ENCODE data around the gene TRIM8. TPM values are rescaled to one million over a fixed set of nuclear protein-coding genes. Genes with fewer than 3 reads are reported as not detected.

TRIM8 gene
- total RNA-seq, 4 donors from 2014 or later = 27.6 to 75.9 (median 48.8) TPM

DNA sequence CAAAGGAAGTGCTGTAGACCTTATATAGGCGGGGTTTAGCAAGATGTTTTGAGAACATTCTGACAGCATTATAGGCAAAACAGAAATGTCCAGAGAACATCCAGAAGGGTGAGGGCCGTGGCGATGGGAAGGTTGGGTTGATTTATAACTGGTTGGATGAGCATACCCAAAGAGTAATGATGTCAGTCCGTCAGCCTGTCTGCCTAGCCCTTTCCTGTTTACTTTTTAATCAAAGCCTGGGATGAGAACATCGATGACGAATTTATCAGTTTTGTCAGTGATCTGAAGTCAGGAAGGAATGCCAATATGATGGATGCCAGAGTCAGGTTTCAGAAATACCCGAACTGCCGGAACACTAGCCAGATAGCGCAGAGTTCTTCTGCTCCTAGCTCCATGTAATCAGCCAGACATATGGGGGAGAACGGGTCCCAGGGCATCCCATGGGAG, 33.8 kb upstream of the TRIM8 start:
- H3K27me3 ChIP-seq = no peaks in the 10 kb centered on the region
- intact Hi-C loops (cut with DNase I) = no loop called here
- TF ChIP-seq POLR2A (IDR thresholded peaks at IDR 0.05) = no peak
- TF ChIP-seq, protein P1, sequence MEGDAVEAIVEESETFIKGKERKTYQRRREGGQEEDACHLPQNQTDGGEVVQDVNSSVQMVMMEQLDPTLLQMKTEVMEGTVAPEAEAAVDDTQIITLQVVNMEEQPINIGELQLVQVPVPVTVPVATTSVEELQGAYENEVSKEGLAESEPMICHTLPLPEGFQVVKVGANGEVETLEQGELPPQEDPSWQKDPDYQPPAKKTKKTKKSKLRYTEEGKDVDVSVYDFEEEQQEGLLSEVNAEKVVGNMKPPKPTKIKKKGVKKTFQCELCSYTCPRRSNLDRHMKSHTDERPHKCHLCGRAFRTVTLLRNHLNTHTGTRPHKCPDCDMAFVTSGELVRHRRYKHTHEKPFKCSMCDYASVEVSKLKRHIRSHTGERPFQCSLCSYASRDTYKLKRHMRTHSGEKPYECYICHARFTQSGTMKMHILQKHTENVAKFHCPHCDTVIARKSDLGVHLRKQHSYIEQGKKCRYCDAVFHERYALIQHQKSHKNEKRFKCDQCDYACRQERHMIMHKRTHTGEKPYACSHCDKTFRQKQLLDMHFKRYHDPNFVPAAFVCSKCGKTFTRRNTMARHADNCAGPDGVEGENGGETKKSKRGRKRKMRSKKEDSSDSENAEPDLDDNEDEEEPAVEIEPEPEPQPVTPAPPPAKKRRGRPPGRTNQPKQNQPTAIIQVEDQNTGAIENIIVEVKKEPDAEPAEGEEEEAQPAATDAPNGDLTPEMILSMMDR (IDR thresholded peaks at IDR 0.05) = no peak
- peaks cover 0 to 34% (median 5%) of the 10 kb centered on the region in 3 donors for H3K36me3 ChIP-seq
- peaks cover 7 to 53% (median 36%) of the 10 kb centered on the region in 3 donors for H3K4me1 ChIP-seq
- no peak overlapping the region for H3K4me3 ChIP-seq
- no peaks in the 10 kb centered on the region for H3K9me3 ChIP-seq
- peak overlapping the region in 2 of 4 donors; percentile 74 to 77 for H3K27ac ChIP-seq
- WGBS, 2 donors = 81 to 93% methylated on average over 4 to 10 of the region's 10 CpGs
- no peak for DNase-seq

DNA sequence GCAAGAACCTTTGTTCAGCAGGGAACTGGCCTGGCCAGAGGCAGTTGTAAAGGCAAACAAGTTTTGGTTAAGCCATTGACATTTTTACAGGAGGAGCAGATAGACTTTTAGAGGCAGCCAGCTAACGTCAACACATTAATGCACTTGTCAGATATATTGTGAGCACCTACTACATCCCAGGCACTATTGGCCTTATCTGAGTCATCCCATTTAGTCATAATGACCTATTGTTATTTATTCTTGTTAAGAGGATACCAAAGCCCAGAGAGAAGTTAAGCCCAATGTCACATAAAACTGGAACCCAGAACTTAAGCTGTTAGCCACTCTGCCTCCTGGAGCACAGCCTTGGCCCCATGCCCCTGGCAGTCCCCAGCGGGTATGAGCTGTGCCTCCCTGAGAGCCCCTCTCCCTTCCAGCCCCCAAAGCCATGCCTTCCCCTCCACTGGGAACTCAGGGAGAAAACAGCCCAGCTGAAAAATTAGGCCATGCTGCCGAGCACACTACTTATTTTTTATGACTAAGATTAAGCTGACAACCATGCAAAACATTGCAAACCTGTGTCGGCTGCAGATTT, 32.7 kb upstream of the TRIM8 start:
- TF ChIP-seq, protein P1 (IDR thresholded peaks at IDR 0.05) = no peak
- no peak for TF ChIP-seq POLR2A (IDR thresholded peaks at IDR 0.05)
- WGBS, 2 donors = 53 to 62% methylated on average over 4 of the region's 4 CpGs
- no peaks in the 10 kb centered on the region for H3K9me3 ChIP-seq
- H3K4me3 ChIP-seq = no peak overlapping the region
- peaks cover 0 to 34% (median 6%) of the 10 kb centered on the region in 3 donors for H3K36me3 ChIP-seq
- DNase-seq = no peak
- intact Hi-C loops (cut with DNase I) = no loop called here
- H3K27me3 ChIP-seq = no peaks in the 10 kb centered on the region
- peak overlapping the region; percentile 37 to 77 (median 65) for H3K27ac ChIP-seq
- peaks cover 12 to 61% (median 48%) of the 10 kb centered on the region in 3 donors for H3K4me1 ChIP-seq

DNA sequence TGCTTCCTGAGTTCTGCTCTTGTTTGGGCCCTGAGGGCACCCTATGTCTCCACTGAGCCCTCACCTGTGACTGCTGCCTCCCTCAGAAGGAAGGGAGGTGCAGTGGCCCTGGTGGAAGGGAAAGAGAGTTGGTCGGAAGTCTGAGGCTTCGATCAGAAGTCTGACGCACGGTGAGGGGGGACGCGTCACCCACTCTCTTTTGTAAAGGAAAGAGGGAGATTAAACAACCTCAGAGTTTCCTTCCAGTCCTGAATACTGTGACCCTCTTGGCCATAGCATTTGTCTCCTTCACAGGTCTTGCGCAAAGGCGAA, 31.4 kb upstream of the TRIM8 start:
- Histone ChIP-seq H3K36me3 (peaks cover 0 to 38% (median 6%) of the 10 kb centered on the region in 3 donors), H3K4me3 (no peak overlapping the region), H3K4me1 (peaks cover 12 to 74% (median 56%) of the 10 kb centered on the region in 3 donors), H3K9me3 (no peaks in the 10 kb centered on the region), H3K27ac (peak overlapping the region in 3 of 4 donors; percentile 61 to 82 (median 77)), H3K27me3 (no peaks in the 10 kb centered on the region)
- TF ChIP-seq, protein P1 (IDR thresholded peaks at IDR 0.05) = no peak
- TF ChIP-seq POLR2A (IDR thresholded peaks at IDR 0.05) = no peak
- DNase-seq = no peak
- intact Hi-C loops (cut with DNase I) = no loop called here
- 78 to 83% methylated on average over 6 to 8 of the region's 8 CpGs for WGBS, 2 donors

DNA sequence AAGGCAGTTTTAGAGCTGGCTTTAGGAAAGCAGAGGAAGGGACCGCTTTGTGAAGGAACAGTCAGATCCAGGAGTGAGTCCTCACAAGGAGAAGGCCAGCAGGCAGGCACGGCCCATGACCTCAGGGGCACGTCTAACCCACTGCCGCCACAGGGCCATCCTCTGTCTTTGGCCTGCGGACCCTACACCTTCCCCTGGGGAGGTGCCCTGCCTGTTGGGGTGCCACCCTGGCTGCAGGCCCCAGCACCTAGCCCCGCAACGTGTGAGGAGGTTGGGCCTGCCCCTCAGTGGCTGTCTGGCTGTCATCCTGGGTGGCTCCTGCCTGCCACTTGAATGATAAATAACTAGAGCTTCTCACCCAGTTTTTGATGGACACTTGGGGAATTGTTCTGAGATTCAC, 31.0 kb upstream of the TRIM8 start:
- DNase-seq = no peak
- Histone ChIP-seq H3K9me3 (no peaks in the 10 kb centered on the region), H3K27ac (peak overlapping the region in 3 of 4 donors; percentile 61 to 82 (median 77)), H3K27me3 (no peaks in the 10 kb centered on the region), H3K36me3 (peaks cover 0 to 41% (median 6%) of the 10 kb centered on the region in 3 donors), H3K4me3 (no peak overlapping the region), H3K4me1 (peaks cover 12 to 78% (median 56%) of the 10 kb centered on the region in 3 donors)
- intact Hi-C loops (cut with DNase I) = no loop called here
- WGBS, 2 donors = 91 to 100% methylated on average over 1 to 5 of the region's 7 CpGs
- no peak for TF ChIP-seq POLR2A (IDR thresholded peaks at IDR 0.05)
- TF ChIP-seq, protein P1 (IDR thresholded peaks at IDR 0.05) = no peak

DNA sequence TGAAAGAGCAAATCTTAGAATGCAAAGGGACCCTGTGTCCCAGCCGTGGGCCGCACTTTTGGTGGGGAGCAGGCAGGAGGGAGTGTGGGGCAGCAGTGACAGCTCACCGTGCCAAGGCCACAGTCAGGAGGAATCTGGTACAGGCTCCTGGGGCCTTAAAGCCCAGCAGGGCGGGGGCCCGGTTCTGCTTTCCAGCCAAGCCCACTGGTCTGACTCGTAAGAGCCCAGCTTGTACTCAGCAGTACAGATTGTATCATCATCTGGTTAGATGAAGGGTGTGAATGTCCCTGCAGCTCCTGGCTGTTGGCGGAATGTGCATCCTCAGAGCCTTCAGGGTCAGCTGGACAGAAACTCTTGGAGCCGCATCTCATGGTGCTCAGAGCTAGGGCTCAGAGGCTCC, 30.5 kb upstream of the TRIM8 start:
- DNase-seq = no peak
- Histone ChIP-seq H3K27ac (peak overlapping the region in 3 of 4 donors; percentile 61 to 82 (median 77)), H3K36me3 (peaks cover 0 to 46% (median 6%) of the 10 kb centered on the region in 3 donors), H3K4me3 (no peak overlapping the region), H3K27me3 (no peaks in the 10 kb centered on the region), H3K9me3 (no peaks in the 10 kb centered on the region), H3K4me1 (peaks cover 12 to 78% (median 56%) of the 10 kb centered on the region in 3 donors)
- 83 to 90% methylated on average over 1 to 5 of the region's 8 CpGs for WGBS, 2 donors
- no peak for TF ChIP-seq POLR2A (IDR thresholded peaks at IDR 0.05)
- TF ChIP-seq, protein P1 (IDR thresholded peaks at IDR 0.05) = no peak
- intact Hi-C loops (cut with DNase I) = no loop called here
